Inferior parietal cortex (tissue), 1 donor: ENCODE results near the gene CES1.
"Not testable (repeated sequence)": the region's sequence is repeated elsewhere in the genome, so short reads cannot be mapped to it uniquely, and the experiment has no call there.

ENCODE experiments used
- DNase-seq: peaks from one replicate; pipeline ENCODE4 v3.0.0-alpha.2; 2016; ENCODE audit errors: extremely low spot score

Gene CES1

GRCh38 chr16:55832773-55833691, at the start of gene CES1:
CES1 (minus strand) TSS chr16:55833096; CDS start chr16:55833055, 41 bp downstream.
- DNase-seq, result no peak

- no peak for DNase-seq
These were observed 44.0 kb upstream of the CES1 start for GRCh38 chr16:55876854-55877253.

GRCh38 chr16:55875273-55875672, 42.4 kb upstream of the CES1 start, which contains the start of gene CES5A:
CES5A (minus strand) TSS chr16:55875373; CDS start chr16:55875221, 152 bp downstream.
- DNase-seq, result no peak

GRCh38 chr16:55873122-55873521, 40.2 kb upstream of the CES1 start:
- DNase-seq, result no peak

GRCh38 chr16:55872130-55872529, 39.2 kb upstream of the CES1 start:
- DNase-seq, result no peak

DNA sequence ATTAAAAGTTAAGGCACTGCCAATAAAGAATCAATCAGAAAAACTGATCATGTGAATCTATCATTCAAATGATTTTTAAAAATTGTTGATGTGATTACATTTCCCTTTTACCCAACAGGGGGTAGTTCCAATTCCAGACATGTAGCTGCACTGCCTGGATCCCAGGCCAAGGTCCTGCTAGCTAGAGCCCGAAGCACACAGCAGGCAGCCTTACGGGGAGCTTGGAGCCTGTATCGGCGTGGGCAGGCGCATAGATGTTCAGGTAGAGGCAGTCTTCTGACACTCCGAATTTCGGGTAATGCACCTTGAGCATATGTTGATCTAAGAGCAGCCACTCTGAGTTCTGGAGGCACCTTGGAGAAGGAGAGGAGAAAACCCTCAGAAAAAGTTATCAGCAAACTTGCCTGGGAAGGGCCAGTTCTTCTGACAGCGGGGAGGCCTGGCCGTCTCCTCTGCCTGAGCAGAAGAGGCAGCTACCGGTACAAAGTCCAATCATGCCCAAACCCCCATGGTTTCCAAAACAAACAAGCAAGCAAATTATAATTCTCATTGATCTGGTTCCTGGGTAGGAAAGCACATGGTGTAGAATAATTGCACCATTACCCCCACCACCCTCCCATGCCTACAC, 38.6 kb upstream of the CES1 start:
- DNase-seq, result no peak

DNA sequence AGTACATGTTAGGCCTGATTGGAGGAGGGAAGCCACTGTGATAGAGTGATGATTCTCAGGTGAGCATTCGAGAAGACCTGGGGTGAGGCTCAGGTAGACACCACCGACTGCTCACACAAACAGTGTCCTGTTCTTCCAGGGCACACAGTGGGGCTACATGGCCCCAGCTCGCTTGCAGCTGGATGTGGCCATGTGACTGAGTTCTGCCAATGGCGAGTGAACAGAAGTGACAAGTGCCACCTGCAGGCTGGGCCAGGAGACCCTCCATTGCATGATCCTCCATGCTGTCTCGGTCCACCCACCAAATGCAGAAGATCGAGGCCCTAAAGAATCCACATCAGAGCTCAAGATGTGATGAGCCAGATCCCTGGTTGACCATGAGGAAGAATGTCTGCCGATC, 36.1 kb upstream of the CES1 start:
- DNase-seq, result no peak

DNA sequence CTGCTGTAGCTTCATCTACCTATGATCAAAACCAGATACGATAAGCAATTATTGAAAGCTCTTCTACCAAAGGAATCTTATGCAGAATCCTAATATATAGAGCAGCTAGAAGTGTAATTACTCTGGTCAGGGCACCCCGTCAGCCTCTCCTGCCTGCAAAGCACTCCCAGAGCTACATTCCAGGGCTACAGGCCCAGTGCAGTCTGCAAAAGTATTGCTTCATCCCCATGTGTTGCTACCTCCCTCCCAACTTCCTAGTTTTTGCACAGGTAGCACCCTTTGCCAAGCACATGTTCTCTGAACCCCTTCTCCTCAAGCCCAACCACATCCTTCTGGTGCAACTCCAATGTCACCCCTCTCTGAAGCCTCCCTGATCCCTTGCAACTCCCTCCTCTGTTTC, 35.2 kb upstream of the CES1 start:
- DNase-seq, result no peak

- DNase-seq, result no peak
These were observed 28.4 kb upstream of the CES1 start for GRCh38 chr16:55861288-55861687.

DNA sequence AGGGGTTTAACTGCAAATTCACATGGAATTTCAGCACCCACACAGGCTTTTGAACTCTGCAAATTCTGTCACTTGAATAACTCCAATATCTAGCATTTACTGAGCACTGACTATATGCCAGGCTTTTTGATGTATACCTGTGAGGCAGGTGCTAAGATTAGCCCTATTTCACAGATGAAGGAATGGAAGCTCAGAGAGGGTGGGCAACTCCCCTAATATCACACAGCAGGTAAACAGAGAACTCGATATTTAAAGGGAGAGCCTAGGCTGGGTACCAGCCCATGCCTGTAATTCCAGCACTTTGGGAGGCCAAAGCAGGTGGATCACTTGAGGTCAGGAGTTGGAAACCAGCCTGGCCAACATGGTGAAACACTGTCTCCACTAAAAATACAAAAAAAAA, 24.8 kb upstream of the CES1 start:
- DNase-seq, result not testable (repeated sequence)

DNA sequence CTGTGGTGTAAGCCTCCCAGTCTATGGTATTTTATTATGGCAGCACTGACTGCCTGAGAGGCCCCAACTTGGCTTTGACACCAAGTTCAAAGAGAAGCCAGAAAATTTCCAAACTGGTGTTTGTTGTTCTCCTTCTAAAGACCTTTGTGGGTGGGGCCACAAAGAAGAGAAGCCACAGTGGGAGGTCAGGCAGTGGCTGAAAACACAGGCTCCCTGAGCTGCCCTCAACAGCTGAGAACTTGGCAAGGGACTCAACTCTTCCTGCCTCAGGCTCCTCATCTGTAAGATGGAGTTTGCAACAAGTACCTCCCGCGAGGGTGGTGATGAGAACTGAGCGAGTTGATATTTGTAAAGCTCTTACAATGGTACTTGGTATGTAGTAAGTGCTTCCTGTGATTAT, 24.1 kb upstream of the CES1 start:
- DNase-seq, result no peak

- no peak for DNase-seq
These were observed 20.2 kb upstream of the CES1 start for GRCh38 chr16:55853114-55853513.

DNA sequence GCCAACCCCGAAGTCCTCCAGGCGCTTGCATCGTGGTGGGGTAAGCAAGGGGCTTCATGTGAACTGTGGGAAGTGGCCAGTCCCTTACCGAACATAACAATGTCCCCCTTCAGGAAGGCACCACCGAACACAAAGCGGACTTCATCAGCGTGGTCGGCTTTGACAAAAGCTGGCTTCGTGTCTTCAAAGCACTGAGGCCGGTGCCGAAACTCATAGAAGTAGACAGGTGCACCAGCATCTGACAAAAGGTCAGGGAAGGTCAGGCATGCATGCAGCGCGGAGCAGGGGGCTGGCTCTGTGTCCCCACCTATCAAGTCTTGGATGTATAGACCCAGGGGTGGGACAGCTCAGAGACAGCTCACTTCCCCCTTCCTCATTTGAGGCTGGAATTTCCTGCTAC, 16.6 kb upstream of the CES1 start:
- no peak for DNase-seq

GRCh38 chr16:55846598-55847346, 13.9 kb upstream of the CES1 start:
- DNase-seq, result no peak

- DNase-seq, result no peak
These were observed 10.2 kb upstream of the CES1 start for GRCh38 chr16:55843105-55843395.

DNA sequence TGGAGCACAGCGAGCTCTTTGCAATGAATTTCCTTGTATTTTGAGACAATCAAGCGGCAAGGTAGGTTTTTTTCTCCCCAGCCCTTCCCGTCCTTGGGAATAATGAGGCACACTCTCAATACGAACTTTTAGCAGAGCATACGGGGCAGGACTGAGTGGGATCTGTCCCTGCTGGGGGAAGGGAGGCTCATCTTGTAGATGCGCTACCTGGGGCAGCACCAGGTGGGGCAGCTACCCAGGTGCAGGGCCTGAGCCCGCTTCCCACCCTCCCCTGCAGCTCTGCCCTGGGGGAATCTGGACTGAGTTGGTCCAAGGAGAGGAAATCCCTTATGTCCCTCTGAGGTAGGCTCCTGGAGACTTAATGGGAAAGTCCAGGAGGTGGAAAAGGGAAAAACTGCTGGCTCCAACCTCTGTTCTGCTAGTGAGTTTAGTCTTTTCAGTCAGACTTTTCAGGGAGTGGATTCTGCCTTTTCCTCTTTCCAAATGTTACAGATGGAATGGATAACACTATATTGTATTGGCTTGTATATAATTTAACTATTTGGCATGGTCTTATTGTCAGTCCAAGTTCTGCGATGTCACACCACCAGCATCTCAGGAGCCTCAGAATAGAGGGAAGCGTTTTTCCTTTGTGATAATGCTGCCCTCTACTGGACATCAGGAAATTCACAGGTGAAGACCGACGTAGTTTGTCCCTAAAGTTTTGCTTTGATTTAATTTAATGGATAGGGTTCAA, 9.6 kb upstream of the CES1 start:
- peak; percentile 85 for DNase-seq

DNA sequence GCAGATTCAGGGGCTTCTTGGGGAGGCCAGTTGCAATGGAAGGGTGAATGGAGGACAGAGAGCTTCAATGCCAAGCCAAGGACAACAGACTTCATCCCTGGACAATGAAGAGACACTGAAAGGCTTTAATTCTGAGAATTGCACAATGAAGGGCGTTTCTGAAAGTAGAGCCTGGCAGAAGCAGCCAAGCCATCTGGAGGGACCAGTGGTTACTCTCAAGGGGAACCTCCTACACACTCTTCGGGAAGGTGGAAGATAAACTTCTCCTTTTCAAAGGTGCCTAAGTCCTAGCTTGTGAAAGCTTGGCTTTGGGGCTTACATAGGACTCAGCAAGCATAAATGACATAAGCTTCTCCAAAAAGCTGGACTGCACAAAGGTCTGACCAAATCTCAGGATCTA, 6.2 kb upstream of the CES1 start:
- DNase-seq, result no peak

DNA sequence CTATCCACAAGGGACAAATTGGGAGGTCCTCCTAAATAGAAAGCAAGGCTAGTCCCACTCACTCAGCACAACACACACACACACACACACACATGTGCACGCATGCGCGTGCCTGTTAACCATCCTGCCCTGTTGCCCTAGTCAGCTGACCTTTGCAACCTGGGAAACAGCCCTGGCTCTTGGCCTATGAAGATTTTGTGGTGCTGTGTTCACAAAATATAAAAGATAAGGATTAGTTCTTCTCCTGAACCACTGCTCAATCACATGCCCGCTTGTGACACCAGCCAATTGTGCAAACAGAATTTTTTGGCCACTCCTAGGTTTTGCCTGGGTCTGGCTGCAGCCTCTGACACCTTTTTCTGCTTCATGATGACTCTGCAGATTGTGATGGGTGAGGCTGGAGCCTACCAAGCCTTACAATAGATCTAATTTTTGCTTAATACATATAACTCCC, 3.3 kb upstream of the CES1 start:
- DNase-seq, result no peak

GRCh38 chr16:55835581-55835980, 2.7 kb upstream of the CES1 start:
- DNase-seq, result no peak

- DNase-seq, result not testable (repeated sequence)
These were observed 2.3 kb upstream of the CES1 start for GRCh38 chr16:55835173-55835572.

- DNase-seq, result no peak
These were observed 1.2 kb upstream of the CES1 start for GRCh38 chr16:55834049-55834448.

- DNase-seq, result no peak
These were observed 497 bp downstream of the CES1 start for GRCh38 chr16:55832425-55832772.
